Measurements from ENCODE around the gene C17orf100. TPM values are rescaled to one million over a fixed set of nuclear protein-coding genes. Genes with fewer than 3 reads are reported as not detected.
A peak's percentile ranks its signal among the peaks of the same experiment; 100 is the strongest.

C17orf100 gene
- total and polyA plus RNA-seq, 2 of the 13 experiments (the other 11 are each of a cell fraction or from before 2014, with no cell fraction given): 3.6 to 8.7 TPM

DNA sequence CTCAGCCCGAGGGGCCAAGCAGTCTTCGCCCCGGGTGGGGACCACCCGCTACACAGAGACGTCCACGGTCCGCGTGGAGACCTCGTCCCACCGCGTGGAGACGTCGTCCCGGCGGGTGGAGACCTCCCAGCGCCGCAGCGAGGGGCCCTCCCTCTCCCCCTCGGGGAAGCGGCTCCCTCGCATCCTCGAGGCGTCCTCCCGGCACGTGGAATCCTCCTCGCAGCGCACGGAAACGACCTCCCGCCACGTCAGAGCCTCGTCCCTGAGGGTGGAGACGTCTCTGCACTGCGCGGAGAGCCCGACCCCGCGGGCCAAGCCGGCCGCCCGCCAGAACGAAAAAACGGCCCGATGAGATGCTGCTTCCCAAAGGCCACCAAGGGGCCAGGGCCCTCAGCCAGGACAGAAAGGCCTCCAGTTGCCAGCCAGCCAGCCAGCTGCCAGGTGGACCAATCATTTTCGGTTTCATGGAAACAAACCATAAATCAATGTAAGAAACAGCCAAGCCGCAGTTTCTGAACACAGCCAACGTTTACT, 424 bp downstream of the C17orf100 start (continued):
- TF ChIP-seq, protein P1, sequence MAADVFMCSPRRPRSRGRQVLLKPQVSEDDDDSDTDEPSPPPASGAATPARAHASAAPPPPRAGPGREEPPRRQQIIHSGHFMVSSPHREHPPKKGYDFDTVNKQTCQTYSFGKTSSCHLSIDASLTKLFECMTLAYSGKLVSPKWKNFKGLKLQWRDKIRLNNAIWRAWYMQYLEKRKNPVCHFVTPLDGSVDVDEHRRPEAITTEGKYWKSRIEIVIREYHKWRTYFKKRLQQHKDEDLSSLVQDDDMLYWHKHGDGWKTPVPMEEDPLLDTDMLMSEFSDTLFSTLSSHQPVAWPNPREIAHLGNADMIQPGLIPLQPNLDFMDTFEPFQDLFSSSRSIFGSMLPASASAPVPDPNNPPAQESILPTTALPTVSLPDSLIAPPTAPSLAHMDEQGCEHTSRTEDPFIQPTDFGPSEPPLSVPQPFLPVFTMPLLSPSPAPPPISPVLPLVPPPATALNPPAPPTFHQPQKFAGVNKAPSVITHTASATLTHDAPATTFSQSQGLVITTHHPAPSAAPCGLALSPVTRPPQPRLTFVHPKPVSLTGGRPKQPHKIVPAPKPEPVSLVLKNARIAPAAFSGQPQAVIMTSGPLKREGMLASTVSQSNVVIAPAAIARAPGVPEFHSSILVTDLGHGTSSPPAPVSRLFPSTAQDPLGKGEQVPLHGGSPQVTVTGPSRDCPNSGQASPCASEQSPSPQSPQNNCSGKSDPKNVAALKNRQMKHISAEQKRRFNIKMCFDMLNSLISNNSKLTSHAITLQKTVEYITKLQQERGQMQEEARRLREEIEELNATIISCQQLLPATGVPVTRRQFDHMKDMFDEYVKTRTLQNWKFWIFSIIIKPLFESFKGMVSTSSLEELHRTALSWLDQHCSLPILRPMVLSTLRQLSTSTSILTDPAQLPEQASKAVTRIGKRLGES (CRISPR knock-in tag; IDR thresholded peaks at IDR 0.05; ENCODE audit: borderline replicate concordance): peak; percentile 52
- TF ChIP-seq ZNF451 (CRISPR knock-in tag; IDR thresholded peaks at IDR 0.05) (peak; percentile 99), NR2F2 (IDR thresholded peaks at IDR 0.05; ENCODE audit: borderline replicate concordance, low read depth) (no peak), BCL6 (CRISPR knock-in tag; IDR thresholded peaks at IDR 0.05) (peak; percentile 48; the same call in 1 of the 2 replicates), ZNF549 (CRISPR knock-in tag; IDR thresholded peaks at IDR 0.05) (no peak), TCF7 (IDR thresholded peaks at IDR 0.05; ENCODE audit: low read depth) (no peak), MBNL3 (CRISPR knock-in tag; conservative IDR thresholded peaks at IDR 0.05) (no peak), ZFP1 (CRISPR knock-in tag; IDR thresholded peaks at IDR 0.05) (peak; percentile 41; the same call in 1 of the 2 replicates), NBN (conservative IDR thresholded peaks at IDR 0.05) (no peak), ZBTB21 (CRISPR knock-in tag; IDR thresholded peaks at IDR 0.05) (peak; percentile 44; the same call in 1 of the 2 replicates), MLLT10 (CRISPR knock-in tag; IDR thresholded peaks at IDR 0.05) (no peak), KLF13 (CRISPR knock-in tag; IDR thresholded peaks at IDR 0.05) (peak; percentile 98), ZNF782 (CRISPR knock-in tag; IDR thresholded peaks at IDR 0.05; ENCODE audit: borderline replicate concordance) (peak; percentile 98; the same call in 1 of the 2 replicates), ZFP36L2 (CRISPR knock-in tag; IDR thresholded peaks at IDR 0.05) (no peak), JARID2 (CRISPR knock-in tag; IDR thresholded peaks at IDR 0.05; ENCODE audit: insufficient replicate concordance) (peak; percentile 48), ZNF678 (CRISPR knock-in tag; IDR thresholded peaks at IDR 0.05) (peak; percentile 99)
- TF ChIP-seq, protein P2, sequence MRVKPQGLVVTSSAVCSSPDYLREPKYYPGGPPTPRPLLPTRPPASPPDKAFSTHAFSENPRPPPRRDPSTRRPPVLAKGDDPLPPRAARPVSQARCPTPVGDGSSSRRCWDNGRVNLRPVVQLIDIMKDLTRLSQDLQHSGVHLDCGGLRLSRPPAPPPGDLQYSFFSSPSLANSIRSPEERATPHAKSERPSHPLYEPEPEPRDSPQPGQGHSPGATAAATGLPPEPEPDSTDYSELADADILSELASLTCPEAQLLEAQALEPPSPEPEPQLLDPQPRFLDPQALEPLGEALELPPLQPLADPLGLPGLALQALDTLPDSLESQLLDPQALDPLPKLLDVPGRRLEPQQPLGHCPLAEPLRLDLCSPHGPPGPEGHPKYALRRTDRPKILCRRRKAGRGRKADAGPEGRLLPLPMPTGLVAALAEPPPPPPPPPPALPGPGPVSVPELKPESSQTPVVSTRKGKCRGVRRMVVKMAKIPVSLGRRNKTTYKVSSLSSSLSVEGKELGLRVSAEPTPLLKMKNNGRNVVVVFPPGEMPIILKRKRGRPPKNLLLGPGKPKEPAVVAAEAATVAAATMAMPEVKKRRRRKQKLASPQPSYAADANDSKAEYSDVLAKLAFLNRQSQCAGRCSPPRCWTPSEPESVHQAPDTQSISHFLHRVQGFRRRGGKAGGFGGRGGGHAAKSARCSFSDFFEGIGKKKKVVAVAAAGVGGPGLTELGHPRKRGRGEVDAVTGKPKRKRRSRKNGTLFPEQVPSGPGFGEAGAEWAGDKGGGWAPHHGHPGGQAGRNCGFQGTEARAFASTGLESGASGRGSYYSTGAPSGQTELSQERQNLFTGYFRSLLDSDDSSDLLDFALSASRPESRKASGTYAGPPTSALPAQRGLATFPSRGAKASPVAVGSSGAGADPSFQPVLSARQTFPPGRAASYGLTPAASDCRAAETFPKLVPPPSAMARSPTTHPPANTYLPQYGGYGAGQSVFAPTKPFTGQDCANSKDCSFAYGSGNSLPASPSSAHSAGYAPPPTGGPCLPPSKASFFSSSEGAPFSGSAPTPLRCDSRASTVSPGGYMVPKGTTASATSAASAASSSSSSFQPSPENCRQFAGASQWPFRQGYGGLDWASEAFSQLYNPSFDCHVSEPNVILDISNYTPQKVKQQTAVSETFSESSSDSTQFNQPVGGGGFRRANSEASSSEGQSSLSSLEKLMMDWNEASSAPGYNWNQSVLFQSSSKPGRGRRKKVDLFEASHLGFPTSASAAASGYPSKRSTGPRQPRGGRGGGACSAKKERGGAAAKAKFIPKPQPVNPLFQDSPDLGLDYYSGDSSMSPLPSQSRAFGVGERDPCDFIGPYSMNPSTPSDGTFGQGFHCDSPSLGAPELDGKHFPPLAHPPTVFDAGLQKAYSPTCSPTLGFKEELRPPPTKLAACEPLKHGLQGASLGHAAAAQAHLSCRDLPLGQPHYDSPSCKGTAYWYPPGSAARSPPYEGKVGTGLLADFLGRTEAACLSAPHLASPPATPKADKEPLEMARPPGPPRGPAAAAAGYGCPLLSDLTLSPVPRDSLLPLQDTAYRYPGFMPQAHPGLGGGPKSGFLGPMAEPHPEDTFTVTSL (CRISPR knock-in tag; IDR thresholded peaks at IDR 0.05; ENCODE audit: borderline replicate concordance): no peak
- TF ChIP-seq, protein P3, sequence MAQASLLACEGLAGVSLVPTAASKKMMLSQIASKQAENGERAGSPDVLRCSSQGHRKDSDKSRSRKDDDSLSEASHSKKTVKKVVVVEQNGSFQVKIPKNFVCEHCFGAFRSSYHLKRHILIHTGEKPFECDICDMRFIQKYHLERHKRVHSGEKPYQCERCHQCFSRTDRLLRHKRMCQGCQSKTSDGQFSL (CRISPR knock-in tag; IDR thresholded peaks at IDR 0.05): peak; percentile 76
- TF ChIP-seq, protein P4, sequence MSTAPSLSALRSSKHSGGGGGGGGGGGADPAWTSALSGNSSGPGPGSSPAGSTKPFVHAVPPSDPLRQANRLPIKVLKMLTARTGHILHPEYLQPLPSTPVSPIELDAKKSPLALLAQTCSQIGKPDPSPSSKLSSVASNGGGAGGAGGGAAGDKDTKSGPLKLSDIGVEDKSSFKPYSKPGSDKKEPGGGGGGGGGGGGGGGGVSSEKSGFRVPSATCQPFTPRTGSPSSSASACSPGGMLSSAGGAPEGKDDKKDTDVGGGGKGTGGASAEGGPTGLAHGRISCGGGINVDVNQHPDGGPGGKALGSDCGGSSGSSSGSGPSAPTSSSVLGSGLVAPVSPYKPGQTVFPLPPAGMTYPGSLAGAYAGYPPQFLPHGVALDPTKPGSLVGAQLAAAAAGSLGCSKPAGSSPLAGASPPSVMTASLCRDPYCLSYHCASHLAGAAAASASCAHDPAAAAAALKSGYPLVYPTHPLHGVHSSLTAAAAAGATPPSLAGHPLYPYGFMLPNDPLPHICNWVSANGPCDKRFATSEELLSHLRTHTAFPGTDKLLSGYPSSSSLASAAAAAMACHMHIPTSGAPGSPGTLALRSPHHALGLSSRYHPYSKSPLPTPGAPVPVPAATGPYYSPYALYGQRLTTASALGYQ (CRISPR knock-in tag; IDR thresholded peaks at IDR 0.05): no peak; the same call in 1 of the 2 replicates
